Loucy (cell line): Measurements from ENCODE around the gene LRRC17.

Source experiments
- H2AFZ ChIP-seq: fragments of 200-600 bp; sonication (generic); 2 replicates; pipeline ENCODE4 v1.6.0; 2016; ENCODE audit warnings: antibody characterized with exemption, mild to moderate bottlenecking, low read length, moderate library complexity
- H3F3A ChIP-seq: fragments of 200-600 bp; 2 replicates; pipeline ENCODE4 v1.6.0; 2016; ENCODE audit warnings: antibody characterized with exemption, low read depth, mild to moderate bottlenecking
- H3K27me3 ChIP-seq: fragments of 200-600 bp; sonication (generic); 2 replicates; pipeline ENCODE4 v1.6.1; 2014; ENCODE audit warnings: low read length, mild to moderate bottlenecking; ENCODE audit not compliant: insufficient read depth, poor library complexity, severe bottlenecking
- H3K36me3 ChIP-seq: fragments of 200-600 bp; sonication (generic); 2 replicates; pipeline ENCODE4 v1.6.1; 2016; ENCODE audit warnings: low read length; ENCODE audit not compliant: insufficient read depth
- H3K4me1 ChIP-seq: fragments of 200-600 bp; sonication (generic); 2 replicates; pipeline ENCODE4 v1.5.1; 2014; ENCODE audit warnings: low read length, mild to moderate bottlenecking; ENCODE audit not compliant: insufficient read depth, poor library complexity, severe bottlenecking
- H3K4me2 ChIP-seq: fragments of 200-600 bp; sonication (generic); 2 replicates; pipeline ENCODE4 v1.6.0; 2014; ENCODE audit warnings: antibody characterized with exemption, low read length, low read depth, mild to moderate bottlenecking; ENCODE audit not compliant: poor library complexity, severe bottlenecking
- H3K4me3 ChIP-seq: fragments of 200-600 bp; sonication (generic); 2 replicates; pipeline ENCODE4 v1.5.1; 2014; ENCODE audit warnings: low read length, mild to moderate bottlenecking, mixed read lengths; ENCODE audit not compliant: poor library complexity, severe bottlenecking
- H3K79me2 ChIP-seq: fragments of 200-600 bp; sonication (generic); 2 replicates; pipeline ENCODE4 v1.6.1; 2014; ENCODE audit warnings: low read length; ENCODE audit not compliant: insufficient read depth
- H3K9ac ChIP-seq: fragments of 200-600 bp; sonication (generic); 2 replicates; pipeline ENCODE4 v1.6.0; 2014; ENCODE audit warnings: mild to moderate bottlenecking, low read depth, low read length, moderate library complexity; ENCODE audit not compliant: poor library complexity, severe bottlenecking
- H3K9me2 ChIP-seq: fragments of 200-600 bp; sonication (generic); replicated peaks from 2 replicates; pipeline ENCODE4 v1.6.1; 2016; ENCODE audit warnings: low read depth, low read length, mixed read lengths
- H3K9me3 ChIP-seq: fragments of 200-600 bp; sonication (generic); 2 replicates; pipeline ENCODE4 v1.6.1; 2014; ENCODE audit warnings: mild to moderate bottlenecking, antibody characterized with exemption, low read length, low read depth; ENCODE audit not compliant: insufficient read depth
- H4K20me1 ChIP-seq: fragments of 200-600 bp; sonication (generic); 2 replicates; pipeline ENCODE4 v1.6.0; 2014; ENCODE audit warnings: antibody characterized with exemption, low read length, mild to moderate bottlenecking; ENCODE audit not compliant: insufficient read depth, poor library complexity, severe bottlenecking
- CTCF ChIP-seq: fragments of 200-600 bp; sonication (generic); conservative IDR thresholded peaks from 2 replicates; pipeline ENCODE4 v1.5.1; 2014; ENCODE audit warnings: mild to moderate bottlenecking, antibody characterized with exemption, low read length
- EZH2phosphoT487 ChIP-seq: fragments of 200-600 bp; IDR thresholded peaks from 2 replicates; pipeline ENCODE4 v1.6.1; 2018; ENCODE audit warnings: antibody characterized with exemption, mild to moderate bottlenecking, moderate library complexity, borderline replicate concordance

Gene LRRC17

GRCh38 chr7:102983602-102984001 is 70.8 kb downstream of the LRRC17 start:
- Histone ChIP-seq H3K36me3 (no peaks in the 10 kb centered on the region), H3K9ac (no peak overlapping the region), H2AFZ (no peak overlapping the region)

GRCh38 chr7:102985176-102985783 is 72.5 kb downstream of the LRRC17 start:
- TF ChIP-seq CTCF: no peak
- TF ChIP-seq EZH2phosphoT487: no peak
- H3K4me1 ChIP-seq: no peaks in the 10 kb centered on the region
- H3K9ac ChIP-seq: no peak overlapping the region
- H3K4me3 ChIP-seq: no peak overlapping the region
- H3K4me2 ChIP-seq: no peak overlapping the region
- no peaks in the 10 kb centered on the region for H3K9me3 ChIP-seq
- H3K79me2 ChIP-seq: no peaks in the 10 kb centered on the region
- no peaks in the 10 kb centered on the region for H4K20me1 ChIP-seq
- H3K27me3 ChIP-seq: no peaks in the 10 kb centered on the region
- H3F3A ChIP-seq: no peaks in the 10 kb centered on the region
- no peak overlapping the region for H2AFZ ChIP-seq
- H3K36me3 ChIP-seq: no peaks in the 10 kb centered on the region
- H3K9me2 ChIP-seq: no peaks in the 10 kb centered on the region

More at GRCh38 chr7:102983602-102984001, 70.8 kb downstream of the LRRC17 start:
- Histone ChIP-seq H3K9me2 (no peaks in the 10 kb centered on the region), H3K4me1 (no peaks in the 10 kb centered on the region), H3K4me2 (no peak overlapping the region), H3K9me3 (no peaks in the 10 kb centered on the region), H3F3A (no peaks in the 10 kb centered on the region), H3K79me2 (no peaks in the 10 kb centered on the region), H3K4me3 (no peak overlapping the region), H3K27me3 (no peaks in the 10 kb centered on the region), H4K20me1 (no peaks in the 10 kb centered on the region)
- TF ChIP-seq EZH2phosphoT487: no peak
- no peak for TF ChIP-seq CTCF

- Histone ChIP-seq H3K79me2 (no peaks in the 10 kb centered on the region), H2AFZ (no peak overlapping the region), H3K9me2 (no peaks in the 10 kb centered on the region), H3K9ac (no peak overlapping the region), H3K4me3 (no peak overlapping the region), H3K36me3 (no peaks in the 10 kb centered on the region), H4K20me1 (no peaks in the 10 kb centered on the region), H3K4me2 (no peak overlapping the region), H3K27me3 (no peaks in the 10 kb centered on the region), H3F3A (no peaks in the 10 kb centered on the region), H3K4me1 (peaks cover 15% of the 10 kb centered on the region), H3K9me3 (no peaks in the 10 kb centered on the region)
- TF ChIP-seq CTCF (no peak), EZH2phosphoT487 (no peak)
These were observed 75.3 kb downstream of the LRRC17 start for GRCh38 chr7:102988088-102988487.
